ENCODE measurements around the gene SLC25A21. TPM values are rescaled to one million over a fixed set of nuclear protein-coding genes. Genes with fewer than 3 reads are reported as not detected.

The SLC25A21 gene
- total and polyA plus RNA-seq, 2 experiments from 2014 or later: 10.6 to 12.1 TPM

- Histone ChIP-seq H3F3A (replicated peaks; ENCODE audit: low read depth) (no peaks in the 10 kb centered on the region), H3K9me2 (ENCODE audit: insufficient read depth) (no peaks in the 10 kb centered on the region), H3K4me3 (no peak overlapping the region), H3K79me2 (replicated peaks; ENCODE audit: insufficient read depth) (no peaks in the 10 kb centered on the region), H2AFZ (no peak overlapping the region), H3K4me1 (ENCODE audit: insufficient read depth) (no peaks in the 10 kb centered on the region), H4K20me1 (replicated peaks; ENCODE audit: insufficient read depth) (no peaks in the 10 kb centered on the region), H3K36me3 (ENCODE audit: insufficient read depth) (no peaks in the 10 kb centered on the region), H3K27ac (ENCODE audit: low read depth) (no peak overlapping the region), H3K4me2 (no peak overlapping the region), H3K27me3 (ENCODE audit: insufficient read depth) (no peaks in the 10 kb centered on the region)
- Mint-ChIP-seq H3K36me3 (ENCODE audit: low read depth) (no peaks in the 10 kb centered on the region), H3K27ac (no peak overlapping the region), H3K4me3 (no peak overlapping the region), H3K4me1 (peaks cover 8% of the 10 kb centered on the region; the same call in 2 of the 3 replicates), H3K9me3 (no peaks in the 10 kb centered on the region), H3K27me3 (ENCODE audit: insufficient read depth, low read depth, poor library complexity) (peaks cover 2% of the 10 kb centered on the region)
- no peak for TF ChIP-seq POLR2AphosphoS5 (IDR thresholded peaks at IDR 0.05; ENCODE audit: low read depth)
- no peak for TF ChIP-seq CREB1 (CRISPR knock-in tag; IDR thresholded peaks at IDR 0.05; ENCODE audit: low read depth)
- no peak for TF ChIP-seq ZNF331 (CRISPR knock-in tag; IDR thresholded peaks at IDR 0.05; ENCODE audit: low read depth)
- TF ChIP-seq CTCF (conservative IDR thresholded peaks at IDR 0.05; ENCODE audit: low read depth in 2 of 2): no peak
- no peak for TF ChIP-seq NANOG (IDR thresholded peaks at IDR 0.05; ENCODE audit: borderline replicate concordance)
- no peak for TF ChIP-seq ZNF114 (CRISPR knock-in tag; IDR thresholded peaks at IDR 0.05)
- TF ChIP-seq EZH2phosphoT487 (IDR thresholded peaks at IDR 0.05; ENCODE audit: unreplicated experiment): no peak
- TF ChIP-seq STAT1 (IDR thresholded peaks at IDR 0.05; ENCODE audit: unreplicated experiment): no peak
- no peak for TF ChIP-seq EZH2 (IDR thresholded peaks at IDR 0.05; ENCODE audit: low read depth, unreplicated experiment)
- TF ChIP-seq, protein P1, sequence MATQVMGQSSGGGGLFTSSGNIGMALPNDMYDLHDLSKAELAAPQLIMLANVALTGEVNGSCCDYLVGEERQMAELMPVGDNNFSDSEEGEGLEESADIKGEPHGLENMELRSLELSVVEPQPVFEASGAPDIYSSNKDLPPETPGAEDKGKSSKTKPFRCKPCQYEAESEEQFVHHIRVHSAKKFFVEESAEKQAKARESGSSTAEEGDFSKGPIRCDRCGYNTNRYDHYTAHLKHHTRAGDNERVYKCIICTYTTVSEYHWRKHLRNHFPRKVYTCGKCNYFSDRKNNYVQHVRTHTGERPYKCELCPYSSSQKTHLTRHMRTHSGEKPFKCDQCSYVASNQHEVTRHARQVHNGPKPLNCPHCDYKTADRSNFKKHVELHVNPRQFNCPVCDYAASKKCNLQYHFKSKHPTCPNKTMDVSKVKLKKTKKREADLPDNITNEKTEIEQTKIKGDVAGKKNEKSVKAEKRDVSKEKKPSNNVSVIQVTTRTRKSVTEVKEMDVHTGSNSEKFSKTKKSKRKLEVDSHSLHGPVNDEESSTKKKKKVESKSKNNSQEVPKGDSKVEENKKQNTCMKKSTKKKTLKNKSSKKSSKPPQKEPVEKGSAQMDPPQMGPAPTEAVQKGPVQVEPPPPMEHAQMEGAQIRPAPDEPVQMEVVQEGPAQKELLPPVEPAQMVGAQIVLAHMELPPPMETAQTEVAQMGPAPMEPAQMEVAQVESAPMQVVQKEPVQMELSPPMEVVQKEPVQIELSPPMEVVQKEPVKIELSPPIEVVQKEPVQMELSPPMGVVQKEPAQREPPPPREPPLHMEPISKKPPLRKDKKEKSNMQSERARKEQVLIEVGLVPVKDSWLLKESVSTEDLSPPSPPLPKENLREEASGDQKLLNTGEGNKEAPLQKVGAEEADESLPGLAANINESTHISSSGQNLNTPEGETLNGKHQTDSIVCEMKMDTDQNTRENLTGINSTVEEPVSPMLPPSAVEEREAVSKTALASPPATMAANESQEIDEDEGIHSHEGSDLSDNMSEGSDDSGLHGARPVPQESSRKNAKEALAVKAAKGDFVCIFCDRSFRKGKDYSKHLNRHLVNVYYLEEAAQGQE (IDR thresholded peaks at IDR 0.05; ENCODE audit: unreplicated experiment): no peak
- ATAC-seq (no peak), DNase-seq (ENCODE audit: low spot score) (no peak)
Observed at GRCh38 chr14:37018571-37019240, 153.7 kb downstream of the SLC25A21 start.

GRCh38 chr14:37013078-37013477 lies 159.3 kb downstream of the SLC25A21 start:
- H2AFZ ChIP-seq: no peak overlapping the region
- H3K36me3 Mint-ChIP-seq (ENCODE audit: low read depth): no peaks in the 10 kb centered on the region
- no peak overlapping the region for H3K4me3 Mint-ChIP-seq
- no peaks in the 10 kb centered on the region for H3F3A ChIP-seq (replicated peaks; ENCODE audit: low read depth)
- no peak overlapping the region for H3K27ac ChIP-seq (ENCODE audit: low read depth)
- no peak overlapping the region for H3K4me3 ChIP-seq
- no peaks in the 10 kb centered on the region for H3K9me3 Mint-ChIP-seq
- no peaks in the 10 kb centered on the region for H3K4me1 Mint-ChIP-seq
- no peak overlapping the region for H3K27ac Mint-ChIP-seq
- no peak overlapping the region for H3K4me2 ChIP-seq
- H3K9me2 ChIP-seq (ENCODE audit: insufficient read depth): no peaks in the 10 kb centered on the region
- DNase-seq (ENCODE audit: low spot score) (no peak), ATAC-seq (no peak)
- peaks cover 1% of the 10 kb centered on the region for H3K27me3 Mint-ChIP-seq (ENCODE audit: insufficient read depth, low read depth, poor library complexity)
- no peaks in the 10 kb centered on the region for H3K36me3 ChIP-seq (ENCODE audit: insufficient read depth)
- H3K27me3 ChIP-seq (ENCODE audit: insufficient read depth): no peaks in the 10 kb centered on the region
- H3K4me1 ChIP-seq (ENCODE audit: insufficient read depth): no peaks in the 10 kb centered on the region
- no peaks in the 10 kb centered on the region for H3K79me2 ChIP-seq (replicated peaks; ENCODE audit: insufficient read depth)
- no peaks in the 10 kb centered on the region; the same call in 1 of the 2 replicates for H4K20me1 ChIP-seq (replicated peaks; ENCODE audit: insufficient read depth)
- TF ChIP-seq NANOG (IDR thresholded peaks at IDR 0.05; ENCODE audit: borderline replicate concordance): no peak
- TF ChIP-seq ZNF462 (CRISPR knock-in tag; IDR thresholded peaks at IDR 0.05): no peak

Data from GM23338 (cell line).